ENCODE data around the gene KIRREL3. TPM values are rescaled to one million over a fixed set of nuclear protein-coding genes. Genes with fewer than 3 reads are reported as not detected.

Gene KIRREL3
- total RNA-seq, 1 experiment from 2014 or later: 1.4 TPM

GRCh38 chr11:126634963-126635362 is 365.6 kb downstream of the KIRREL3 start:
- no peak for DNase-seq (ENCODE audit: low spot score)

GRCh38 chr11:126633330-126633729 is 367.2 kb downstream of the KIRREL3 start:
- DNase-seq (ENCODE audit: low spot score): no peak

DNA sequence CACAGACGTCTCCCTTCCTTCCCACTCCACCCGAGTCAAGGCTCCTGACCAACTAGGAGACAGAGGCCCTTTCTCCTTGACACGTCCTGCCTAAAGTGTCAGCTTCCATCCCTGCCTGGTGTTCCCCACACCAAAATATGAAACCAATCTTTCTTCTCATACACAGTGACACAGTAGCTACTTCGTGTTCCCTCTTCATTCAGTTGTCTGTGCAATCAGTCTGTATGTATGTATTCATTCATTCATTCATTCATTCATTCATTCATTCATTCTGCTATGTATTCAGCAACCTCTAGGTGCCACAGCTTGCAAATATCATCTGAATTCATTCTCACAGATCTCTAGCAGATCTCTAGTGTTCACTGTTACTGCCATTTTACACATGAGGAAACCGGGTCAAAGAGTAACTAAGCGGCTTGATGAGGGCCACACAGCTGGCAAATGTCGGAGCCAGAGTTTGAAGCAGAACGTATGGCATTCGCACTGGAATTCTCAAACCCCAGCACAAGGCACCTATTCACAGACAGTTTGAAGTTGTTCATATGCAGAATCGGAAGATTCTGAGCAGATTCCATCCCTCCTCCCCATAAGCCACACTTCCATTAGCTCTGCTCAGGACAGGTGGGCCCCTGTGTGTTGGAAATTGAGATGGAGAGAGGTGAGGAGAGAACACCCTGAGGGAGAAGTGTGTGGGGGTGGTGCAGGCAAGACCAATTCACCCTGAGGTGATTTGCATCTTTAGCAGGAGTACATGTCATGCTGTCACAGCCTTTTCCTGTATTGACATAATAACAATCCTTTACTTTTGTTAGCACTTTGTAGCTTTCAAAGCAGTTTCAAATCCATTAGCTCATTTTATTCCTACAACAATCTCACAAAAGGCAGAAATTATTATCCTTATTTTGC is 369.4 kb downstream of the KIRREL3 start:
- no peak for DNase-seq (ENCODE audit: low spot score)

DNA sequence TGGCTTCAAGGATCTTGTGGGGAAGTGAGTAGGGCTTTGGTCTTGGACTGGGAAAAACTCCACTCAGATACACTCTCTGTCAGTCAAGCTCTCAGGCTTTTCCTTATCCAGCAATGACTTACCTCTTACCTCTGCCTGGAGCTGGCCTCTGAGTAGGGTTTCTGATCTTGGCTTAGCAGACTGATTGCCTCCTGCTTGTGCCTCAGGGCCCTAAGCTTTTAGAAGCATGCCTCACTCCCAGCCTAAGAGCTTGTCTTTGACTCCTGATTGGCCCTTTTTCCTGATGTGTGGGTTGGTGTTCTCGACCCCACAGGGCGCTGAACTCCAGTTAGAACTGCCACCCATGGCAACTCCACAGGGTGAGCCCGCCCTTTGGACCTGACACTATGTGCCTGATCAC is 370.1 kb downstream of the KIRREL3 start:
- no peak for DNase-seq (ENCODE audit: low spot score)

DNA sequence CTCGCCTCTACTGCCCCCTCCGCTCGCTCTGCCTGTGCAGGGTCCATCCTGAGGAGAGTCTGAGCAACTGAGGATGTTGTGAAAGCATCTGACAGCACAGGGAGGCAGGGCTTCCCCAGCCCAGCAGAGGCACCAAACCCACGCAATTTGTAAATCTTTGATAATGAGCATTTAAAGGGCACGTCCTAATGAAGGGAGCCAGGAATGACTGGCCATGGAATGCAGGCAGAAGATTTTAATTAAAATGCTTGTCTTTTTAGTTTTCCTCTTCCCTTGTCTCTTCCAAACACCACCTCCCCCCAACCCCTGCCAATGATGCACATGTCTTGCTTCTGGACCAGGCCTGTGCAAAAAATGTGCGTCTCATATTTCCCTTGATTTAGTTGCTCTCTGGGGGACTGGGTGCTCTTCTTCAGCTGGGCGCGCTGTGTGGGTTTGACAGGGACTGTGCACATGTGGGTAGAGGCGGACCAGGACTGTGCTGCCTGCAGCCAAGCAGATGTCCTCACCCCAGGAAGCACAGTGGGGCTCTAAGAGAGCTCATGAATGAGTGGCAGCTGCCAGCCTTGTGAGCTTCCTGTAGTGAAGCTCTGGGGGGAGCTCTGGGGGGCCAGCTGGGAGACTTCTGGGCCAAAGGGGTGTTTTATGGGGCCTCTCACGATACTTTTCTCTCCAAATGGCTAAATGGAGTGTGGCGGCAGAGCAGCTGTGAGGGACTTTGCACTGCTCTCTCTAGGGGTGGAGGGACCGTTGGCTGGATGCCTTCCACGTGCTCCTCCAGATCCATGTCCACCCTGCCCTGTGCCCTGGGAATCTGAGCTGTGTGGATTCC is 371.6 kb downstream of the KIRREL3 start:
- DNase-seq (ENCODE audit: low spot score): no peak

DNA sequence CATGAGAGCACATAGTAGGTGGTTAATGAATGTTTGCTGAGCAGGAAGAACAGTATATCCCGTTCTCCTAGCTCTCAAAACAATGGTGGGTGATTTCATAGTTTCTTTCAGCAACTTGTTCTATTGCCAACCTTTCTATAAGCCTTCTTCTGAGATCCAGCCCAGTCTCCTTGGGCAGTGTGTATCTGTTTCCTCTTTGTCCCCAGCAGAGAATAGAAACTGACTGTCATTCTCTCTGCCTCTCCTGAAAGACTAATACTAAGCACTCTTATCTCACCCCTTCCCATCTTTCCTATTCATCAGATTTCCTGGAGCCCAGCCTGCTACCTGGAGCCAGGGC is 372.1 kb downstream of the KIRREL3 start:
- DNase-seq (ENCODE audit: low spot score): no peak

DNA sequence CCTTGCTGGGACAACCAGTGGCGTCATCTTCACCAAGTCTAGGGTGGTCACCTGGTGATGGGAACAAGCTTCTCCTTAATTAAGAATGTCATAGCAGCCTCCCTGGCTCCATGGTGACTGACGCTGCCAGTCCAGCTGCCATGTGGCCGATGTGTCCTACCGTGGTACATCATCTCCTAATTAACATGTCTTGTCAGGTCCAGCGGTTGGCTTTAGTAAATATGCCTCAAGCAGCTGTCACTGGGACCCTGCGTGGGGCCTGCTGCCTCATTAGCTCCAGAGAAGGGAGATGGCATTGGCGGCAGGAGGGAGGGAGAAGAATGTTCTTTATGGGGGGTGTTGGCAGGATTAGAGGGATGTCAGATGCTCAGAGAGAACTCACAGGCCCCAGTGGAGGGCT is 373.1 kb downstream of the KIRREL3 start:
- DNase-seq (ENCODE audit: low spot score): no peak

GRCh38 chr11:126624506-126624905 is 376.1 kb downstream of the KIRREL3 start:
- no peak for DNase-seq (ENCODE audit: low spot score)

DNA sequence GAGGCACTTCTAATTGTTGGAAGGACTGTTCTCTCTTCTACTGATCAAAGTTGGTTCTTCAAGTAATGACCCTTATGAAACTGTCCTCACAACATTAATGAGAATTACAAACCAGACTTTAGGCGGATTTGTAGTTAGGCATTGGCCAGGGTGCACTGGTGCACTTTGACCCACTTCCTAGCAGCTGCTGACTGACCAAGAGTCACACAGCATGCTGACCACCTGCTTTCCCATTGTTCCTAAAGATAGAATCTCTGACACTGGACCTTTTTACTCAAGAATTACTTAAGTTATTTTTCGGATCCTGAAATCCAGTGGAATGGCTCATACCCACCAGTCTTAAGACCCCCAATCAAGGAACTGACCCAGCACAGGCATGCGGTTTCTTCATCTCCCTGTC is 381.1 kb downstream of the KIRREL3 start:
- DNase-seq (ENCODE audit: low spot score): no peak

GRCh38 chr11:126615845-126616244 is 384.7 kb downstream of the KIRREL3 start:
- no peak for DNase-seq (ENCODE audit: low spot score)

DNA sequence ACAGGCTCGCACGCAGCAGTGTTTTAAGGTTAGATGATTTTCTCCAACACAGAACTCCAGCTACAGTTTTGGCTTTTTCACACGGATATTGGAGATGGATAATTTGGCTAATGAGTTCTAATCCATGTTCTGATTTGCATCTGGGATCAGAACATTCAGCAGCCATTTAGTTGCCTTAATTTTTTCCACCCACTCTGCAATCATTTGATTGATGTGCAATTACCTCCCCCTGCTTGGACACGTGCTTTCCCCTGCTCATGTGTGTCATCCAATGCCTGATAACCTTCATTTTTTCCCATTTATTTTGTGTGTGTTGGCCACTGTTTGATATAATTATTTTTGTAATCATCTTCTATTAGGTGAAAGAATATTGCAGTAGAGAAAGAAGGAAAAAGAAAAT is 387.3 kb downstream of the KIRREL3 start:
- no peak for DNase-seq (ENCODE audit: low spot score)

GRCh38 chr11:126612671-126613070 is 387.9 kb downstream of the KIRREL3 start:
- no peak for DNase-seq (ENCODE audit: low spot score)

DNA sequence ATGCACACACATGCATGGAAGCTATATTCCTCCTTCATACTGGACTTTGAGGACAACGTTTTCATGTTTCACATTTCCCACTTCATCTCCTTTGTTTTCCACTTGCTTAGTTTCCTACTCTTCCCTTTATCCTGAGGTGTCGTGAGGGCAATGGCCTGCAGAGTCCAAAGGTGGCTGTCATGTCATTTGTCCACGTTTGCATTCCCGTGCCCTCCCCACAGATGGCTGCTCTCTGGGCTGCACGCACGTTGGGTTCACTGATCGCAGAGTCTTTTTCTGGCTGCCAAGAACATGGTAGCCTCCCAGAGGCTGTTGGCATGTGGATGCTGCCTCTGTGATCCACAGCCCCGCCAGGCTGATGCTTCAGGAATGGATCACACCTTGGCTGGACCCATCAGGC is 389.1 kb downstream of the KIRREL3 start:
- no peak for DNase-seq (ENCODE audit: low spot score)

GRCh38 chr11:126608658-126609057 is 391.9 kb downstream of the KIRREL3 start:
- DNase-seq (ENCODE audit: low spot score): no peak

GRCh38 chr11:126607776-126608541 is 392.6 kb downstream of the KIRREL3 start:
- no peak for DNase-seq (ENCODE audit: low spot score)

GRCh38 chr11:126607374-126607773 is 393.2 kb downstream of the KIRREL3 start:
- peak; percentile 34 for DNase-seq (ENCODE audit: low spot score)

DNA sequence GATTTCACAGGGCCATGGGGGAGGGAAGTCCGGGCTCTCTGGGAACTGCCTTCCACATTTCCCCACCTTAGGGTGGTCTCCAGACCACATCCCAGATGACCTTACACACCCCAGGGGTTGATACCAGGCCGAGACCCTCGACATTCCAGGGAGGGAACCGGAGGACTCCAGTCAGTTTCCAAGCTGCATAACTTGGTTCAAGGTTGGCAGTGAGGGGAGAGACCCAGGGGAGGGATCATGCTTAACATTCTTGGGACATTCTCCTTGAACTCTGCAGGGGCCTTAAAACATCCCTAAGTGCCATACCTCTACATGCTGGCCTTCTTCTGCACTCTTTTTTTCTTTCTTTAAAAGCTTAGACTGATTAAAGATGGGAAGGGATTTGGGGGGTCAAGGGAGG is 394.1 kb downstream of the KIRREL3 start:
- DNase-seq (ENCODE audit: low spot score): no peak

GRCh38 chr11:126604461-126604860 is 396.1 kb downstream of the KIRREL3 start:
- no peak for DNase-seq (ENCODE audit: low spot score)

DNA sequence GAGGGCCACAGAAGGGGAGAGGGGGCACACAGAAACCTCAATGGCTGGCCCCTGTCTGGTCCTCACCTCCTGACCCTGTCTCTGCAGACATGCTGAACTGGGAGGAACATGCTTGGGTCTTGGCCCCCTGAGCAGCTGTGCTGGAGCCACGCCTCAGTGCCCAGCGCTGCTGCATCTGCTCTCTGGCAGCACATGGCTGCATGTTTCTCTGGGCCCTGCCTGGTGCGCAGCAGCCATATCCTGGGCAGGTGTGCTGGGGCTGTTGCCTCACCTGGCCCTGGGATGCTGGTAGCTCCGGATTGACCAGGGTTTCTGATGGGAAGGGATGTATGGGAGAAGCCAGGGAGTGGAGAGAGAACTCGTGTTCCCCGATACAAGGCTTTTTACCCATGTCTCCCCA is 397.1 kb downstream of the KIRREL3 start:
- DNase-seq (ENCODE audit: low spot score): no peak

DNA sequence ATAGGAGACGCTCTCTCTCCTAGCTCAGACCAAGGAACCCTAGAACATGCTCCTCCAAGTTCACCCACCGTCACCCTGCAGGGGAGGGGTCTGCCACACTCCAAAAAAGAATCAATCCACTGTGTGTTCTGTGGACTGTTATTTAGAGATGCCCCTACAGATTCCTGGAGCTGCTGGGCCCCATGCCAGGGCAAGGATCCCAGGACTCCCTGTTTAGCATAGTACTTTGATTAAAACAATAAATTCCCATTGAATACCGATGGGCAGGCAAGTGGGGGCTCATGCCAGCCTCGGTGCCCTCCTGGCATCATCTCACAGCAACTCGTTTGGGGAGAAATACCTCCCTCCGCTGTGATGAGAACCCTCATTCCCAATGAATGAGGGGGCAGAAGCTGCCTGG is 397.6 kb downstream of the KIRREL3 start:
- no peak for DNase-seq (ENCODE audit: low spot score)

- DNase-seq (ENCODE audit: low spot score): no peak
These were observed 398.1 kb downstream of the KIRREL3 start for GRCh38 chr11:126602349-126602940.

Data from A172 (cell line).